GM13977 (cell line): ENCODE measurements around the gene OLIG2.

Experiments used
- DNase-seq: peaks from one replicate; pipeline ENCODE4 v3.0.0; 2012; ENCODE audit warnings: low spot score
- in situ Hi-C: fragments of 300-500 bp; cut with MboI; formaldehyde crosslinking; loops from one replicate; pipeline ENCODE4 v1.12.0; 2022; ENCODE audit warnings: low sequenced_read_pairs, low pct_unique_long_range_greater_than_20kb, mixed read lengths, inconsistent platforms; ENCODE audit not compliant: unreplicated experiment
- TF ChIP-seq, protein P1 (sequence below): IDR thresholded peaks from 2 replicates; pipeline ENCODE4 v1.5.1; 2012; ENCODE audit warnings: mild to moderate bottlenecking, control low read depth; ENCODE audit not compliant: insufficient read depth; ENCODE audit errors: extremely low read depth, missing control alignments

The OLIG2 gene

DNA sequence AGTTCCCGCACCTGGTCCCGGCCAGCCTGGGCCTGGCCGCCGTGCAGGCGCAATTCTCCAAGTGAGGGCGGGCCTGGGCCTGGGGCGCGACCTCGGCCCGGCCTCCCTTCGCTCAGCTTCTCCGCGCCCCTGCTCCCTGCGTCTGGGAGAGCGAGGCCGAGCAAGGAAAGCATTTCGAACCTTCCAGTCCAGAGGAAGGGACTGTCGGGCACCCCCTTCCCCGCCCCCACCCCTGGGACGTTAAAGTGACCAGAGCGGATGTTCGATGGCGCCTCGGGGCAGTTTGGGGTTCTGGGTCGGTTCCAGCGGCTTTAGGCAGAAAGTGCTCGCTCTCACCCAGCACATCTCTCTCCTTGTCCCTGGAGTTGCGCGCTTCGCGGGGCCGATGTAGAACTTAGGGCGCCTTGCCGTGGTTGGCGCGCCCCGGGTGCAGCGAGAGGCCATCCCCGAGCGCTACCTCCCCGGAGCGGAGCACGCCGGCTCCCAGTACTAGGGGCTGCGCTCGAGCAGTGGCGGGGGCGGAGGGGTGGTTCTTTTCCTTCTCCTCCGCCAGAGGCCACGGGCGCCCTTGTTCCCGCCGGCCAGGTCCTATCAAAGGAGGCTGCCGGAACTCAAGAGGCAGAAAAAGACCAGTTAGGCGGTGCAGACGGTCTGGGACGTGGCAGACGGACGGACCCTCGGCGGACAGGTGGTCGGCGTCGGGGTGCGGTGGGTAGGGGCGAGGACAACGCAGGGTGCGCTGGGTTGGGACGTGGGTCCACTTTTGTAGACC lies 45.4 kb downstream of the OLIG2 start:
- TF ChIP-seq, protein P1, sequence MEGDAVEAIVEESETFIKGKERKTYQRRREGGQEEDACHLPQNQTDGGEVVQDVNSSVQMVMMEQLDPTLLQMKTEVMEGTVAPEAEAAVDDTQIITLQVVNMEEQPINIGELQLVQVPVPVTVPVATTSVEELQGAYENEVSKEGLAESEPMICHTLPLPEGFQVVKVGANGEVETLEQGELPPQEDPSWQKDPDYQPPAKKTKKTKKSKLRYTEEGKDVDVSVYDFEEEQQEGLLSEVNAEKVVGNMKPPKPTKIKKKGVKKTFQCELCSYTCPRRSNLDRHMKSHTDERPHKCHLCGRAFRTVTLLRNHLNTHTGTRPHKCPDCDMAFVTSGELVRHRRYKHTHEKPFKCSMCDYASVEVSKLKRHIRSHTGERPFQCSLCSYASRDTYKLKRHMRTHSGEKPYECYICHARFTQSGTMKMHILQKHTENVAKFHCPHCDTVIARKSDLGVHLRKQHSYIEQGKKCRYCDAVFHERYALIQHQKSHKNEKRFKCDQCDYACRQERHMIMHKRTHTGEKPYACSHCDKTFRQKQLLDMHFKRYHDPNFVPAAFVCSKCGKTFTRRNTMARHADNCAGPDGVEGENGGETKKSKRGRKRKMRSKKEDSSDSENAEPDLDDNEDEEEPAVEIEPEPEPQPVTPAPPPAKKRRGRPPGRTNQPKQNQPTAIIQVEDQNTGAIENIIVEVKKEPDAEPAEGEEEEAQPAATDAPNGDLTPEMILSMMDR = no peak
- in situ Hi-C loops = no loop called here
- peak; percentile 44 for DNase-seq

DNA sequence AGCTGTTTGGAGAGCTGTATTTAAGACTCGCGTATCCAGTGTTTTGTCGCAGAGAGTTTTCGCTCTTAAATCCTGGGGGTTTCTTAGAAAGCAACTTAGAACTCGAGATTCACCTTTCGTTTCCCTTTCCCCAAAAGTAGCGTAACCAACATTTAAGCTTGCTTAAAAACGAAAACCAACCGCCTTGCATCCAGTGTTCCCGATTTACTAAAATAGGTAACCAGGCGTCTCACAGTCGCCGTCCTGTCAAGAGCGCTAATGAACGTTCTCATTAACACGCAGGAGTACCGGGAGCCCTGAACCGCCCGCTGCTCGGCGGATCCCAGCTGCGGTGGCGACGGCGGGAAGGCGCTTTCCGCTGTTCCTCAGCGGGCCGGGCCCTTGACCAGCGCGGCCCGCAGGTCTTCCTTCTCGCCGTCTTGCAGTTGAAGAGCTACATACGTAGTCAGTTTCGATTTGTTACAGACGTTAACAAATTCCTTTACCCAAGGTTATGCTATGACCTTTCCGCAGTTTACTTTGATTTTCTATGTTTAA lies 46.1 kb downstream of the OLIG2 start:
- DNase-seq = no peak
- TF ChIP-seq, protein P1 = no peak
- in situ Hi-C loops = no loop called here

DNA sequence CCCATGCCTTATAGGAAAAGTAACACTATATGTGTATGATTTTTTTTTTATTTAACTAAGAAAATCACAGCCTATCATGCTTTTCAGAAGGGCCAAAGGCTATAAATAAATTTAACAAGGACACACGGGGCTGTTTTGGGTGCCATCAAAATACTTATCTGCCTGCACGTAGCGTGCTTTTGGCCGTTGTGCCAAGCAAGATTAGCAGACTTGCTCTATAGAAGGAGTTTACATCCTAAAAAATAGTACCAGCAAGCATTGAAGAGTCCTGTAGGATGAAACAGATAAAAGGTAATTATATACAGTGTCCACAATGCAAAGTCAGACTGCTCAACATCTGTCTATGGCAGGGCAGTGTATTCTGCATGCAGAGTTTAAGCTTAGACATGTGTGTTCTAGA lies 47.9 kb downstream of the OLIG2 start:
- DNase-seq = no peak
- TF ChIP-seq, protein P1 = no peak
- in situ Hi-C loops = no loop called here

DNA sequence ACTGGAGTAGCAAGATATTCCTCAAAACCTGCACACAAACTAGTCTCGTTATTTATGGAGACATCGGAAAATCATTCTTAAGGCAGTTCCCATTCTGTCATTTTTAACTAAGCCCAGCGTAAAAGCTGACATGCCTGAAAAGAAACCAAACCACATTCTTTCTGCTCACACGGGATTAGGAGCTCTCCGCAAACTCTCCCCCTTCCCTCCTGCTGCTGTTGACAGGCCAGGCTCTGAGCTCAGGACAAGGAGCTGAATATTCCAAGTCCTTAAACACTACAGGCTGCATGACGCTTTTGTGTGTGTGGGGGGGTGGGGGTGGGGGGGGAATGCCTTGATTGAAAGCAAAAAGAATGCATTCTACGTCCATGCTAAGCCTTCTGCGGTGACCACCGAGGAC lies 49.4 kb downstream of the OLIG2 start:
- in situ Hi-C loops = no loop called here
- DNase-seq = no peak
- TF ChIP-seq, protein P1 = no peak

DNA sequence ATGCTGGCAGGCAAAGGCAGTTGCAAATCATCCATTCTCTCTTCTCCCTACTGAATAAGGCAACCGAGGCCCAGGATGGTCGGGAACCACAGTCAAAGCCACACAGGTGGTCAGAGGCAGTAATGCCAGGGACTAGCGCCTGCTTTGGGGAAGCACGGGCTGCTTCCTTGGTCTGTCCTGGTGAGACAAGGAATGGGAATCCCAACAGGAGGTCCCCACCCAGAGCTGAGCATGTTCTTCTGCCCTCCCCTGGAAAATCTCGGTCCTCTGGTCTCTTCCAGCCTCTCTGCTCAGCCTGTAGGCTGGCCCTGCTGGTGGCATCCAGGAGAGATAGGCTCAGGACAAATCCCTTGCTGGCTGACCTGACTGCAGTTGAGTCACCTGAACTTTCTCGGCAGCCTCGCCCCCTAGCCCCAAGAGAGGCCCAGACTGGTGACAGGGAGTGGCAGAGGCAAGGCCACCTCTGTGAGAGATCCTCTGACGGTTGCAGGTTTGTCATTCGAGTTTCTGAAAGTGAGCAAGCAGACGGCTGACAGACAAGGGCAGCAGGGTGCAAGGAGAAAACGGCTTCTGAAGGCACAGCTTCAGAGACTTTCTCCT lies 50.0 kb downstream of the OLIG2 start:
- TF ChIP-seq, protein P1 = no peak
- DNase-seq = no peak
- in situ Hi-C loops = no loop called here

DNA sequence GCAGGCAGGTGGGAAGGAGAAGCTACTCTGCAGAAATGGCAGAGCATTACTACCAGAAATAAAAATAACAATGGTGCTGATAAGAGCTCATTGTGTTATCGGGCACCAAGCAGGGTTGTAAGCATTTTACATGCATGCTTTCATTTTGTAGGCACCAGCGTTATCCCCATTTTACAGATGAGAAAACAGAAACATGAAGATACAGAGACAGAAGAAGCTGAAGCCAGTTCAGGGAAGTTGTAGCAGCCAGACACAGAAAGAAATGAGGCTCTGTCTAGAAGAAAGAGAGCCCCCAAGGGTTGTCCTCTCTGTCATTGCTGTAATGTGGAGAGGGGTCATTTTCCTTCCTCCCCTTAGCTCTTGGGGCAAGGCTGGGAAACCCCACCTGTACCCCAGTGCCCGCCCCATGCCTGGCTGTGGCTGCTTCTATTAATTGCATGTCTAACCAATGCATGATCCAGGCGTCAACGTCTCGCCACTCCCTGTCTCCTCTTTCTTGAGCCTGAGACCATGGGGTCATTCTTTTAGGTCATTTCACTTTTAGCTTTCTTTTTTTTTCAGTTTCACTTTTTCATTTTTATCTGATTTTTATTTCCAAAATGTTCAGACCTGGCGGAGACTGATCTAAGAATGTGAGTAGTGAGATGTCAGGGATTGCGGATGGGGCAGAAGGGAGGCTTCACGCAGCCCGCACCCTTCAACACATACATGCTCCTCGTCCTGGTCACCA lies 51.0 kb downstream of the OLIG2 start:
- no peak for DNase-seq
- TF ChIP-seq, protein P1 = no peak
- in situ Hi-C loops = no loop called here
